GM19455 (cell line): Measurements from ENCODE around the gene VPS13D.

Source experiments
- ATAC-seq: cut with Tn5 transposase; IDR thresholded peaks from one replicate; pipeline ENCODE4 v1.9.1; 2021; ENCODE audit not compliant: unreplicated experiment

The VPS13D gene

GRCh38 chr1:12480748-12481362 is 251.0 kb downstream of the VPS13D start:
- ATAC-seq = no peak

DNA sequence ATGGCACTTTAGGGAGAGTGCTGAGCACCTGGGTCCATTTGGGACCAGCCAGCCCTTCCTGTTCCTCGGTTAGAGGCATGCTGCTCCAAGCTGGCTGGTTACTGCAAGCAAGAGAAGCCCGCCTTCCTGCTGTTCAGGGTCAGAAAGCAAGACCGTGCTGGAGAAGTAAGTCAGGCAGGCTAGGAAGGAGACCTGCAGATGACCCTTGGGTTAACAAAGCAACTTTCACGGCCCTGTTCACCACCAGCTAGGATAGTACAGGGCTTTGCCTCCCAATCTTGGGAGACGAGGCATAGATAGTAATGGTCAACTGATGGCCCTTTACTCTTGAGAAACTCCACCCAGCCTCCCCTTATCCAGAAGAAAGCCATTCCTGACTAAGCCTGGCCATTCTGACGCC is 252.1 kb downstream of the VPS13D start:
- no peak for ATAC-seq

DNA sequence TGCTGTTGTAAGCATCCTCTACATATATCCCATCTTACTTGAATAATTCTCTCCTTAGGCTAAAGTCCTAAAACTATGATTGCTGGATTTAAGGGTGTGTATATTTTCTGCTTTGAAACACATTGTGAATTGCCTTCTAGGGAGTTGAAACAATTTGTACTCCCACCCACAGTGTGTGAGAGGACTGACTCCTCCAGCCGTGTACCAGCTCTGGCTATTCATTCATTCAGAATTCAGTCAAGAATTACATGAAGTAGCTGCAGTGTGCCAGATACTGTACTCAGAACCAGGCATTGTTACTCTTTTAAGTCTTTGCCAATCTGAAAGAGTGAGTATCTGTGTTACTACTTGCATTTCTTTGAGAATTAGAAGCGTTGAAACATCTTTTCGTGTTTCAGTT is 253.2 kb downstream of the VPS13D start:
- ATAC-seq = no peak

- no peak for ATAC-seq
Measured at GRCh38 chr1:12485231-12486058, 255.6 kb downstream of the VPS13D start.

GRCh38 chr1:12486059-12486341 is 256.2 kb downstream of the VPS13D start:
- no peak for ATAC-seq

GRCh38 chr1:12486401-12487005 is 256.7 kb downstream of the VPS13D start:
- no peak for ATAC-seq

- no peak for ATAC-seq
Measured at GRCh38 chr1:12487520-12487919, 257.7 kb downstream of the VPS13D start.

GRCh38 chr1:12488666-12489354 is 259.0 kb downstream of the VPS13D start:
- ATAC-seq = no peak

GRCh38 chr1:12490532-12491142 is 260.8 kb downstream of the VPS13D start:
- ATAC-seq = no peak

DNA sequence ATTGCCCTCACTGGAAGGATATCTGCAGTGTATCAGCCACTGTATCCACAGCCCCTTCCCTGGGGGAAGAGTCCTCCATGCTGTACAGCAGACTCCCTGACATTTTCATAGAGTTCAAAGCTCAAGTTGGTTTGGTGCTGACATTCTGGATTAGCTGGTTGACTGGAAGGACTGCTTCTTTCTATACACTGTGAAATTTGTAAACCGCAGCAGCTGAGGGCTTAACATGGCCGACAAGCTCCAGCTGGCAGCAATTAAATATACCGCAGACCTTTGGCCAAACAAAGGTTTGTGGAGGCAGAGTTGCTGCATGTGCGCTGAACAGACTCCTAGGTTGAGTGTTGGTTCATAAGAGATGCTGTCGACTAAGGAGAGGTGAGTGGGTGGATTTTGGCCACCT is 261.8 kb downstream of the VPS13D start:
- ATAC-seq = no peak

- ATAC-seq = no peak
Measured at GRCh38 chr1:12495725-12496124, 265.9 kb downstream of the VPS13D start.

GRCh38 chr1:12496154-12496961 is 266.5 kb downstream of the VPS13D start:
- ATAC-seq = no peak

DNA sequence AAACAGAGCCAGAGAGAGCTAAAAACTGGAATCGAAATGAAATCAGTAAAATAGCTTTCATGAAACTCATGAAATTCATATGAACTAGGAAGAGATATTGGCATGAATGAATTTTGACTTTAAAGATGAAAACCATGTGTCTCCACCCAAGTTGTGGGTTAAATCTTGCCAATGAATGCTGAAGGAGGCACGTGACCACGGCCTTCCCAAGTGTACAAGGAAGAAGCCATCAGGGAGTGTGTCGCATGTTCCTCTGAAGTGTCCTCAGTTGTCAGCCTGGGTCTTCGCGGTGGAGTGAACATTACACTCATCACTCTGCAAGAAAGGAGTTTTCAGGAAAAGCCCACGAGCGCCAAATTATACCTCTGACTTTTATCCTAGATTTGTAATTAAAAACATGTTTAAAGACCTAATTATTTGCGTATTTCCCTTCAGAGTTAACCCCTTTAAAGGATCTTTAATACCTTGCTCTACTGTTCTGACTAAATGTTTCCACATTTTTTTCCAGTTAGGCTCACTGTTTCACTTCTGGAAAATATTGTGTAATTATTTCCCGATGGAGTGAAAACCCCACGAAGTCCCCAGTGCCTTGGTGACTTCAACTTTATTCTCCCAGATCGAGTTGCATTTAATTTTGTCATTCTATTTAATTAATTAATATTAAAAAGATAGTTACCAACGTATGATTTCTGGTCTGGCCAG is 269.9 kb downstream of the VPS13D start:
- no peak for ATAC-seq

GRCh38 chr1:12501661-12502060 is 271.8 kb downstream of the VPS13D start:
- no peak for ATAC-seq

DNA sequence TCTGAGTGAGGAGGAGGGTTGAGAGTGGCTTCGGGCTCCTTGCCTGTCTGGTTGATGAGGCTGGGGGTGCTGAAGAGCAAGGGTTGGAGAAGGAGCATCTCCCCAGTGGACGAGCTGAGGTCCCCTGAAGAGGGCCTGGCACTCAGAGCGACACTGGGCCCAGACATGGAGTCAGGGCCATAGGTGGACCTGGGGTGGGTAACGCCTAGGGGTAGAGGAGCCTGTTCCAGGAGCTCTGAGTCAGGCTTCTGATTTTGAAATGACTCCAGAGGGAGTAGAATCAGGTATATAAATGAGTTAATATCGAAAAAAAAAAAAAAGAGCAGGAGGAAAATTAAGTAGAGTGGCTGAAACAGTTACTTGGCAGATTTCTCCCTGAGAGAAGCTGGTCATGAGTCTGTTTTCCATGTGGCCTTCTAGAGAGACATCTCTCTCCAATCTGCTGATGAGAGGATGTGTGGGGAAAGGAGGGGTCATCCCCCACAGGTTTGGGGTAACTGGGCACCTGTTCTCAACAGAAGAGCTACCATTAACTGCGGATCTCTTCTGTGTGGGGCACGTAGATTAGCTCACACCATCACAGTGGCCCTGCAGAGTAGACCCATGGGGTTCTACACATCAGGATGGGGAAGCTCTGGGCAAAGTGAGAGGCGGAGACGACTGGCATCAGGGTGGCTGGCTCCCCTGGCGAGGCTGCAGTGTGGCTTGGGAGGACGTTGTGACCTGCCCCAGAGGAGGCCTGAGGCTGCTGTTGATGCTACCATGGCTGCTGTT is 272.7 kb downstream of the VPS13D start:
- ATAC-seq = no peak

DNA sequence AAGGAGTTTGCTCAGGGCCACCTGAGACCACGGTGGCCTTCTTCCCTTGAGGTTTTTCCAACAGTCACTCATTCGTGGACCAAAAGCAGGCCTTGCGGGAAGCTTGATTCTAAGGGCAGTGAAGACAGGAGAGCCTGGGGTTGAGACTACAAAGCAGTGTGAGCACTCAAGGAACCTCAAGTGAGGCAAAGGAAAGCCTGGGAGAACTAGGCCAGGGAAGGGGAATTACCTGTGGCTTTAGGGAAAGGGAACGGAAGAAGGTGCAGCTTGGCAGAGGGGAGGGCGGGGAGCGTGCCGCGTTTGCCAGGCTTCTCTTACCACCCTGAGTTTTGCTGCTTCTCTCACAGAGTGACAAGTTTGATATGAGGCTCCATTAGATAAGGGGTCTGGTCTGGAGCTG is 273.9 kb downstream of the VPS13D start:
- no peak for ATAC-seq

GRCh38 chr1:12504601-12505000 is 274.8 kb downstream of the VPS13D start:
- no peak for ATAC-seq

DNA sequence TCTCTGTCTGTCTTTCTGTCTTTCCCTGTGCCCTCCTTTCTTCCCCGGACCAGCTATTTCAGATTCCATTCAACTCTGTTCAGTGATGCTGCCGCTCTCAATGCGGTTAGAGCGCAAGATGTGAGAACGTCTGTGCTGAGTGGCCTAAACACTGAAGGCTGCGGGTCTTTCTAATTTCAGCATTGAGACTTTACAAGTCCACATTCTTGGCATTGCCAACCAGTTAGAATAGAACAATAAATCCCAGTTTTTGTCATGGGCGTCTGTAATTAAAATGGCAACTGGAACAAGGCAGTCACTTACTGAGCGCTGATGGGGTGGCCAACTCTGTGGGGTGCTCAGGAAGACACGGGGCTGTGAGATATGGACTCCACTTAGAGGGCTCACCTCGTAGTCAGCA is 275.4 kb downstream of the VPS13D start:
- ATAC-seq = no peak

DNA sequence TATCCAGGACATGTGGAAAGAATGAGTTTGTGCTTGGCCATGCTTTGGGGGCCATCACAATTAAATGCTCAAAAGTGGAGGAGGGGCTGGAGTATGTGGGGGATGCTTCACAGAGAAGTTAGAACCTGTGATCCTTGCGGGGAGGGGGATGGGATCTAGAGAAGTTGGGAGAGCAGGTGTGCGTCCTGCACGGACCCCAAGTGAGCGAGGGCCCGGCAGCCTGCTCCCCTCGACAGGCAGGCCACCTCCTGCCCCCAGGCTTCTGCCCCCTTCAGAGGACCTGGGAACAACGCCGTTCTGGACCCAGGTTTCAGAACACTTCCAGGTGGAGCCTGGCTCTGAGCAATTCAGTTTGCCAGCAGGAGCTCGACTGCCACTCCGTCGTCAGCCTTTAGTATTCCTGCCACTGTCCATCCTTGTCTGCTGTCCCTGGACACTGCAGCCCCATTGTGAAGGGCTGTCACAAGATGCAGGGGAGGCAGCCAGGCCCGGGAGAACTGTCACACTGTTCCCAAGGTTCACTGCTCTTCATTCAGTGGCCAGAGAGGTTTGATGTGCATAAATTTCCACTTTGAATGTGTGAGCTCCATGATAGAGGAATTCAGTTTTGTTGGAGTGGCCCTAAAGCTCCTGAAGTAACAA is 275.9 kb downstream of the VPS13D start:
- no peak for ATAC-seq
